Measurements from ENCODE around the gene GSTCD.

DNA sequence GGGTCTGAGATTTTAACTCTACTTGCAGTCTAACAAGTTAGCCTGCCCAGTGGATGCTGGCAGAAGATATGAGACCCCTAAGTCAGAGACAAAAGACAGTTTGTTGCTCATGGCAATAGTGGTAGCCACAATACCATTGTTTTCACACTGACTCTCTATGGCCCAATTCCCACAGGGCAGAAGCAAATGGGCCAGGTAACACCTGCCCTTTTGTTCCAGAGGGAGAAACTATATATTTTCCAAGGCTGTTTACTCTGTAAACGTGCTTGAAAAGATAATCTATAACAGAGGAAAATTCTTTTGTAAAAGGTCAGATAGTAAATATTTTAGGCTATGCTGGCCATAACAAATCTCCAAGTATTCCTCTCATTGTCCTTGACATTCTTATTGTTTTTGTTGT lies 129.5 kb downstream of the GSTCD start:
- TF ChIP-seq, protein P1, sequence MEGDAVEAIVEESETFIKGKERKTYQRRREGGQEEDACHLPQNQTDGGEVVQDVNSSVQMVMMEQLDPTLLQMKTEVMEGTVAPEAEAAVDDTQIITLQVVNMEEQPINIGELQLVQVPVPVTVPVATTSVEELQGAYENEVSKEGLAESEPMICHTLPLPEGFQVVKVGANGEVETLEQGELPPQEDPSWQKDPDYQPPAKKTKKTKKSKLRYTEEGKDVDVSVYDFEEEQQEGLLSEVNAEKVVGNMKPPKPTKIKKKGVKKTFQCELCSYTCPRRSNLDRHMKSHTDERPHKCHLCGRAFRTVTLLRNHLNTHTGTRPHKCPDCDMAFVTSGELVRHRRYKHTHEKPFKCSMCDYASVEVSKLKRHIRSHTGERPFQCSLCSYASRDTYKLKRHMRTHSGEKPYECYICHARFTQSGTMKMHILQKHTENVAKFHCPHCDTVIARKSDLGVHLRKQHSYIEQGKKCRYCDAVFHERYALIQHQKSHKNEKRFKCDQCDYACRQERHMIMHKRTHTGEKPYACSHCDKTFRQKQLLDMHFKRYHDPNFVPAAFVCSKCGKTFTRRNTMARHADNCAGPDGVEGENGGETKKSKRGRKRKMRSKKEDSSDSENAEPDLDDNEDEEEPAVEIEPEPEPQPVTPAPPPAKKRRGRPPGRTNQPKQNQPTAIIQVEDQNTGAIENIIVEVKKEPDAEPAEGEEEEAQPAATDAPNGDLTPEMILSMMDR (IDR thresholded peaks at IDR 0.05 in 8 of 11, conservative IDR thresholded peaks at IDR 0.05 in 3 of 11), result no peak
- TF ChIP-seq POLR2AphosphoS5 (IDR thresholded peaks at IDR 0.05), result no peak
